ENCODE data around the gene SPAG7.

Gene SPAG7

DNA sequence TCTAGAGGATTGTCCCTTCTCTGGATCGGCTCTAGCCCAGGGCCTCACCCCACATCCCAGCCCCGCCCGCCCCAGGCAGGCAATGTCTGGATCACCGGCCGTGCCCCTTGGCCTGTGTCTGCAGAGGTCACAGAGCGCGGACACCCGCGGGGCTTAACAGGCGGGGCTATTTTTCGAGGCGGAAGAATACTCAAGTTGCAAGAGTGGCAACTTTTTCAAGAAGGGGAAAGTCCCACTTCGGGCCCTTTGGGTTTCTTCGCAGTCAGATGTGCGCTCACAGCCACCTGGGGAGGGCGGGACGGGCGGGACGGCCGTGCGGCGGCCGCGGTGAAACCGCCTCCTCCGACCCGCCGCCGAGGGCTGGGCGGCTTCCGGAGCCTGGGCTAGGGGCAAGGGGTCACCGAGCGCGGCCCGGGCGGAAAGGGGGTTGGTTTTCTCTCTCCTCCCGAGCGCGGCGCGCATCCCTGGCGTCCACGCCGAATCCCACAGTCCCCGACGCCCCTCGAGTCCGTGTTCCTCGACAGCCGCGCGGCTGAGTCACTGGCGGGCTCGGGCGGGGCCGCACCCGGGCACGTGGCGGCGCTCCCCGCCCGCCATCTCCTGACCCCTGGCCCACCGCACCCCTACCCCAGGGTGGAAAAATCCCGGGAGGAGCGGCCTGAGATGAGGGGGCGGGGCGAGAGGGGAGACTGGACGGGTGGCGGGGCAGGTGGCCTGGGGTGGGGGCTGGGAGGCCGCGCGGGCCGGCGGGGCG lies 18.1 kb downstream of the SPAG7 start:
- peak; percentile 60 for DNase-seq

DNA sequence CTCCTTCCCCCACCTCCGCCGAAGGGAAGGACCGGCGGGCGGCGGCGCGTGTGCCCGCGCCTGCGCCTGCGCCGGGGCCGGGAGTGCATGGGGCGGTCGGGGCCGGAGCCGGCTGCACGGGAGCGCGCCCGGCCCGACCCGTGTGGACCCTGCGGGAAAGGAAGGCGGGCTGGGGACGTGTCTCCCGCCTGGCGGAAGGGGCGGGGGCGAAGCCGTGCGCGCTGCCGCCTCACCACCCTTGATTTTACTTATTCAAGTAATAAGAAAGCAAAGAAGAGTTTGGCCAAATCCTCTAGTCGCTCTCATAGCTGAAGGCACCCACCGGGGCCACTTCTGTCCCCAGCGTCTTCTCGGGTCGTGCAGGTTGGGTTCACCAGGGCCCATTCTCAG lies 18.7 kb downstream of the SPAG7 start:
- peak; percentile 58 for DNase-seq

- DNase-seq = peak; percentile 78
Measured at GRCh38 chr17:4948166-4948930, 19.3 kb downstream of the SPAG7 start, which contains the start of gene PFN1. PFN1 (minus strand) TSS chr17:4948530; CDS start chr17:4948394, 136 bp downstream.

DNA sequence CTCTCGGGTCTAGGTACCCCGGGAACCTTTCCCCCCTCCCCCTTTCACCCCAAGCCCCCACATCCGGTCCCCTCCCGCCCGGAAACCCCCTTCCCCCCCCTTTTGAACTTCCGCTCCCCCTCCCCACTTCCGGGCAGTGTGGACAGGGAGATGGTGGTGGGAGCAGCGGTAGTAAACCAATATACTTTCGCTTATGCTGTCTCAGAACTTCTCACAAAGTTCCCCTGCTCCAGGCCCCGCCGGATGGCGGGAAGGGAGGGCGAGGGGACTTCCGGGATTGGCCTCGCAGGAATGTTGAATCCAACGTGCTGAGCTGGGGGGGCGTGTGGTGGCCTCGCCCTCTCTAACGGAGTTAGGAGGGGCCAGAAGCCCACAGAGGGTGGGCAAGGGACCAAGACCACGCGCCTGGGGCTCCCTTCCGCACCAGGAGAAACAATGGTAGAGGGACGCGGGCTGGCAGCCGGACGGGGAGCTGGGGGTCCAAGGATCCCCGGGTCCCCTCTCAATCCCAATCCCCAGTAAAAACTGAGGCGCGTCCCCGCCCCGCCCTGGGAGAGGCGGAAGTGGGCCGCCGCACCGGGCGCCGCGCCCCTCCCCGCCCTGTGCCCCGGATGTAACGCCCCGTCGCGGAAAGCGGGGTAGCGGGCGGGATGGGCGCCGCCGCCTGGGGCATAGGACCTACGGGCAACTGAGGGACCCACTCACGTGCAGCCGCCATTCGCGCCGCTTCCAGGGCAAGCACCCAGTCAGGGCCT lies 20.0 kb downstream of the SPAG7 start:
- peak; percentile 48 for DNase-seq

DNA sequence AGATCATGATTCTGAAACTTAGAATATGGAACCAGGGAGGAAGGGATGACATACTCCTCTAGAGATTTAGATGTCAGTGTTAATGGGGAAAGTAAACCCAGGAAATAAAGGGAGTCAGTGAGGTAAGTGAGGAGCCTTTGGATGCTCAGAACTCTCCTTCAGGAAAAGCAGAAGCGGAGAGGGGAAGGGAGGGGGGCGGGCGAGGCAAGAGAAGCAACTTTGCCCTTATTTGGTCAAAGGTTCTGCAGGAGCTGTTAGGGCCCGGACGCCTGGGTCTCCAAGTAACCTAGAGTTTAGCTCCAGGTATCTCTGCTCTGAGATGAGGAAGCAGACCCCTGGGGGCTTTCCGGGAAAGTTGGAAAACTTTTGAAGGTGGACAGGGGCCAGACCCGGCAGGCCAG lies 20.6 kb downstream of the SPAG7 start:
- DNase-seq = peak; percentile 23

DNA sequence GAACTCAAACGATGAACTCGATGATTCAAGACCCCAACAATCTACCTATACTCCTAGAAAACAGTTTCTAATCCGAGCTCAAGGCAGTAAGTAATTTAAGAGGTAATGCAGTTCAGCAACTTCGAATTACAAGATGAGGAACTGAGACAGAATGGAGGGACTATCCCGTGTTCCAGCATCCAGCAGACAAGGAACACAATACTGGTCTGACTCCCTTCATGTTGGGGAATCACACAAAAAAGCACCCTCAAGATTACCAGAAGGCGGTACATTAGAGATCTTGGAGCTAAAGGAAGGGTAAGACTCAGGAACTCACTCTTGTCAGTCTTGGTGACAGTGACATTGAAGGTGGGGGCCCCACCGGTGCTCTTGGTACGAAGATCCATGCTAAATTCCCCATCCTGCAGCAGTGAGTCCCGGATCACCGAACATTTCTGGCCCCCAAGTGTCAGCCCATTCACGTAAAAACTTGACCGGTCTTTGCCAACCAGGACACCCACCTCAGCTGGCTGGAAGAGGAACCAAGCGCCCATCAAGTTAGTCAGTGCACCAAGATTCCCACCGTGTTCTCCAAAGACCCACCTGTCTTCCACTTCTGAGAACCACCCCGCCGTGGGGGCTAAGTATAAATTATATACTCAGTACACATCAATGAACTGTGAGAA lies 21.2 kb downstream of the SPAG7 start:
- DNase-seq = no peak

GRCh38 chr17:4945944-4946280 lies 21.7 kb downstream of the SPAG7 start:
- DNase-seq = no peak

- peak; percentile 40 for DNase-seq
Measured at GRCh38 chr17:4945176-4945943, 22.3 kb downstream of the SPAG7 start.

GRCh38 chr17:4944554-4945175 lies 23.0 kb downstream of the SPAG7 start:
- DNase-seq = no peak

DNA sequence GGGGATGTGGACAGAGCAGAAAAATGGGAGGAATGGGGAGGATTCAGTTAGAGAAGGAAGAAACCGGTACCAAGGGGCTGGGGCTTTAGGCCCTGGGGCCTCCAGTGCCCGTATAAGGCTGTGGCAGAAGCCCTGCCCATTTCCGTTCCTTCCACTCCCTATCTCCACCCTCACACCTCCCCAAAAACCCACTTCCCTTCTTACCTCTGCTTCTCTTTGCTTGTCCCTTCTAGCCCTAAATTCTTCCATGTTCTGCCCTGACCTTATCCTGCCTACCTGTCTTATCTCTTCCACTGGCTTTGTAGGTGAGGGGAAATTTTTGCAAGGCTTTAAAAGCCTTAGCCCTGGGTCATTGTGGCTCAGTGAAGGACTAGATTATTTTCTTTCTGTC lies 23.5 kb downstream of the SPAG7 start:
- peak; percentile 24 for DNase-seq

- DNase-seq = no peak
Measured at GRCh38 chr17:4942760-4943508, 24.7 kb downstream of the SPAG7 start.

DNA sequence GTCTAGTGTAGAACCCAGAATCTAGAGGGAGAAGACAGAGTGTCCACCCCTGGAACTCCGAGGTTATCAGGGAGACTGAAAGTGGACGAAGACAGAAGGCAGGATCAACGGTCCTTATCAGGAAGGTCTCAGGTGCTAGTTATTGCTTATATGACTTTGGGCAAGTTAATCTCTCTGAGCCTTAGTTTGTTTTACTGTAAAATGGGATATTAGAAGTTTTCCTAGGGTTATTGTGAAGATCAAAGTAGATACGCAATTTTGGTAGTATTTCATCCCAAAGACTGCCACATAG lies 26.4 kb downstream of the SPAG7 start:
- no peak for DNase-seq

DNA sequence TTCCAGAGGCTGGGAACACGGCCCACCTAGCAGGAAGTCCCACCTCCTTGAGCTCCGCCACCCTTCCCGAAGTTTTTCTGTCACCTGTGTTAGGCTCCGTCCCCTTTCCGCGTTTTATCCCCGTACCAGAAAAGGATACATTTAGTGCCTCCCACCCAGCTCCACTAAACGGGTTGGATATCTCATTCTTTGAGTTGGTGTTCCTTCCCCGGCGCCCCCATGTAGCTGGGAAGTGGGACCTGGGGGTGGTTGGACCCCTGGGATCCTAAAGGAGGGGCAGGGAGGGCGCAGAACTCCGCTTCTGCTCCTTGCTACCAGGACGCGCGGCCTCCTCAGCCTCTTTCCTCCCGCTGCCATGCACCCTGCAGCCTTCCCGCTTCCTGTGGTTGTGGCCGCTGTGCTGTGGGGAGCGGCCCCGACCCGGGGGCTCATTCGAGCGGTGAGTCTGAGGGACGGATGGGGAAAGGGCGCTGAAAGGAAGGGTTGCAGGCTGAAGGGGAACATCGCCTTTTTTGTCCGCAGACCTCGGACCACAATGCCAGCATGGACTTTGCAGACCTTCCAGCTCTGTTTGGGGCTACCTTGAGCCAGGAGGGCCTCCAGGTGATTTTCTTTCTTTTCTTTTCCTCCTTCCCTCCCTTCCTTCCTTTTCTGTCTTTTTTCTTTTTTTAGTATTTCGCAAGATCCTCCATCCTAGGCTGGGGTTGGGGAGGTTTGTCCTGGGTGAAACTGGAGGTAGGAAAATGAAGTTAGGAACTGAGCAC lies 26.9 kb downstream of the SPAG7 start:
- peak; percentile 45 for DNase-seq

DNA sequence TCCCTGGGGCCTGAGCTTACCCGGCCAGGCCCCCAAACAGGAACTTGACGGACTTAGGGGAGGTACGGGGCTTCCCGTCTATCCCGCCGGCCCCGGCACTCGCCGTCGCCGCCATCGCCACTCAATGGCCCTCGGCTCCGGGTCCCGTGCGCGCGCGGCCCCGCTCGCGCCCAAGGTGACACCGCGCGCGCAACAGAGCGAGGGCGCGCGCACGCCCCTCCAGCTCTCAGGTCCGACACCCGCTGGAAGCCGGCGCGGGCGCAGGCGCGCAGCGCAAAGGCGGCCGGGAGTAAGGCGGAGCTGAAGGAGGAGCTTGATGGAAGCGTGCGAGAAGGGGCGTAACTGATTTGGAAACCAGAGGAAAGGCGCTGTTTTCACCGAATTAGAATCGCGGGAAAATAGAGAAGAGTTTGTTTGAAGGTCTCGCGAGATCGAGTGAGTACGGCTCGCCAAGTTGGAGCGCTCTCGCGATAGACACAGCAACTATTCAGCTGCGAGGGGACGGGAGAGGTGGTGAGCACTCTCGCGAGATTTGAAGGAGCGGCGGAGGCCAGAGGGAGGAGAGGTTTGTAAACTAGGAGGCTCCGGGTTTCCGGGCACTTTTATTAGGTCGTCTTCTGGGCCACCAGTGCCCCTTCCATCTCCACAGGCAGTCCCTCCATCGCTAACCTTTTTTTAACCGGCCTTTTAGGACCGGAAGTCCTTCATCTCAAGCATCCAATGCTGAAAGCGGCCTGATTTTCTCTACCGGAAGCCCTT lies 27.6 kb downstream of the SPAG7 start, which contains the start of the genes RNF167 and SLC25A11:
Gene RNF167 (plus strand): TSS at position 473 of the 759 bp plus-strand sequence. CDS start 642 bp downstream, outside the sequence.
Gene SLC25A11 (minus strand): TSS at position 251 of the 759 bp plus-strand sequence. CDS start 136 bp downstream, at position 115.
- DNase-seq = peak; percentile 93

DNA sequence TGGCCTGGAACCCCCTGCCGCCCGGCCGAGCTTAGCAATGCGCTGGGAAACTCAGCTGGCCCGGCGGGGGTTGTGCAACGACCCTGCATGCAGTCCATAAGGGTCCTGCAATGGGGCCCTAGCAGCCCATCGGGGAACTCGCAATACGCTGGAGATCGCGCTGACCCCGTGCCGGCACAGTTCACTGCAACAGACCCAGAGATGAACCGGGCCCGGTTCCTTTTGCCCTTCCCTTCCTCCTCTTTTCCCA lies 28.1 kb downstream of the SPAG7 start:
- DNase-seq = no peak

DNA sequence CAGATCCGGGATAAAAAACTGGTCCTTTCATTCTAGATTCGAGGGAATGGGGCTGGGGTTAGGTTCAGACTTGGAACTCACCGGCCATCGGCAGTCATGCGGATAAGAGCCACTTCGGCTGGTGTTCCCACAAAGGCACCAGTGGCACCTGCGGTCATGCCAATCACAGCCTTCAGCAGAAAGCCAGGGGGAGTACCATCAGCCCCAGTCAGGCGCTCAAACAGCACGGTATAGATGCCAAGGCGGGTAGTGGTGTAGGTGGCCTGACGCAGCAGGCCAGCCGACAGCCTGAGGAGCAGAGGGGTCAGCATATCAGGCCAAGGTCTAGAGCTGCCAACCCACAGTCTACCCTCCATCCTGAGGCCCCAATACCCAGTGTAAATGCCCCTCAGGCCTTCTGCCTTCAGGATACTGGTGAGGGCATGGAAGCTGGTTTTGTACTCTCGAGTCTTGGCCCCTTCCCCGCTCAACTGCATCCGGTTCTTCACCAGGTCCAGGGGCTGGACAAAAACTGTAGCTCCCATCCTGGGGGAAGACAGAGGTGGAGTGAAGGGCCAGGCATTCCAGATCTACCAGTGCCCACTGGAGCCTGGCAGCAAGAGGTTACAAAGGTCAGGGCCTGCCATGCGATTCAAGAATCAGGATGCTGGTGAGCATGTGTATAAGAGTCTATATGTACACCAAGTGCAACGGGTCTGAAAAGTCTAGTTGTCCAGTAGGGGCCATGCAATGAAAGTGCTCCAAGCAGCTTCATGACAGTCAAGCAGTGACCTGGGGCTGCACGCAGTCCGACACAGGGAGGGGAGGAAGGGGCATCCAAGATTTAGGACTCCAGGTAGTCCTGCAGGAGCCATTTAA lies 28.7 kb downstream of the SPAG7 start:
- no peak for DNase-seq

- no peak for DNase-seq
Measured at GRCh38 chr17:4938069-4938491, 29.5 kb downstream of the SPAG7 start.

DNA sequence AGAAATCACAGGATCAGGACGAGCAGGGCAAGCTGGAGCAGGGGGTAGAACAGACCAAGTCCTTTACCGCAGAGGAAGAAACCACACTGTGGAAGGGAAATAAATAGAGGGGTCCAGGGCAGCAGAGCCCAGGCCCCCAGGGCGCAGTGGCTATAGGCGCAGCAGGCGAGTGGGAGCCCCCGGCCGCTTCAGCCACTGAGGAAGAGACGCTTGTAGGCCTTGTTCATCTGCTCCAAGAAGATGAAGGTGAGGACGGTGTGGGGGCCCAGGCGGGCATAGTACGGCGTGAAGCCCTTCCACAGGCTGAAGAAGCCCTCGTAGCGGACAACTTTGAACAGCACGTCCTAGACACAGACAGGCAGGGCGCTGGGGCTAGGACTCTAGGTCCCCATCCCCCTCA lies 30.1 kb downstream of the SPAG7 start:
- DNase-seq = no peak

DNA sequence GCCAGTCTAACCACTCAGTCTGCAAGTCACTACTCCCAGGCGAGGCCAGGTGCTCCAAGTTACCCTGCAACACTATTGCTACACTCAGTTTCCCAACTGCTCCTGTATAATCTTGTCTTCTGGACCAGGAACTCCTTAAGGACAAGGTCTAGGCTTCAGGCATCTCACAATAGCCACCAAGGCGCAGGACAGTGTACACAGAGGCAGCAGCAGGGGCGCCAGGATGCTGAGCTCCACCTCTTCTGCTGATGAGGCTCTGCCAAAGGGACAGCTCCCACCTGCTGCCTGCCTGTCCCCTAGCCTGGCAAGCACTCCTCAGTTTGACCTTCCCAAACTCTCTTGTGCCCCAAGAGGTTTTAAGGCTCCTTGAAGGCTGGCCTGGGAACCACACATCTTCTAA lies 31.2 kb downstream of the SPAG7 start:
- DNase-seq = no peak
